Measurements from ENCODE around the gene TAF5.
A peak's percentile ranks its signal among the peaks of the same experiment; 100 is the strongest.
"Not testable (repeated sequence)": the region's sequence is repeated elsewhere in the genome, so short reads cannot be mapped to it uniquely, and the experiment has no call there.

Gene TAF5

DNA sequence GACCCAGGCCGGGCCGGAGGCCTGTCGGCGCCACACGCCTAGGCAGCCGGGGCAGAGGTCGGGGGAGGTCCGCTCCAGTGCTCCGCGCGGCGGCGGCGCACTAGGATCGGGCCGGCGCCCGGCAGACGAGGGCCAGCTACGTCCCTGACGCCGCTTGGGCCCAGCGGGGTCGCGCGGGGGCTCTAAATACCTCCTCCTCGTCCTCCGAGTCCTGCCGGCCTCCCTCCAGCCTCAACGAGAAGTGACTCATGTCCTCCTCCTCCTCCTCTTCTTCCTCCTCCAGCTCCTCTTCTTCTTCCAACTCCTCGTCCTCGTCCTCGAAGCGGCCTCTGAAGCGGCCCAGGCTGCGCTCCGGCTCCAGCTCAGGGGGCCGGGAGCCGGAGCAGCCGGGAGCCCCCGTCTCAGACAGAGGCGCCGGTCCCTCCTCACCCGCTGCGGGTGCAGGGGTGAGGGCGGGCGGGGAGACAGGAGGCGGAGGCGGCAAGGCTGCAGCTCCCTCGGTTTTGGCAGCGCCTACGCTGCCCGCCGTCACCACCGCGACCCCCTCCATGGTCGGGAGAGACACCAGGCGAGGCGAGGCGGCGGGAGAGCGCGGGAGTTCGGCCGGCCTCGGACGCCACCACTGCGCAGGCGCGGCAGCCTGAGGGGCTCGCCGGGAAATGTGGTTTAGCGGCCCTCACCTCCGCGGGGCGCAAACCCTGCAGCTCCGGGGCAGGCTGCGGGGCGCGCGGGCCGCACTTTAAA is 17.1 kb upstream of the TAF5 start, which contains the start of gene PCGF6:
Gene PCGF6, minus strand, starts transcription at position 624 of the 744 bp plus-strand sequence. Its CDS starts 74 bp downstream, at position 550.
- no peak for DNase-seq (ENCODE audit: low read depth)
- peak within 1 kb of the TSS; percentile 70 for H3K4me3 ChIP-seq (ENCODE audit: low read length)
- TF ChIP-seq, protein P1, sequence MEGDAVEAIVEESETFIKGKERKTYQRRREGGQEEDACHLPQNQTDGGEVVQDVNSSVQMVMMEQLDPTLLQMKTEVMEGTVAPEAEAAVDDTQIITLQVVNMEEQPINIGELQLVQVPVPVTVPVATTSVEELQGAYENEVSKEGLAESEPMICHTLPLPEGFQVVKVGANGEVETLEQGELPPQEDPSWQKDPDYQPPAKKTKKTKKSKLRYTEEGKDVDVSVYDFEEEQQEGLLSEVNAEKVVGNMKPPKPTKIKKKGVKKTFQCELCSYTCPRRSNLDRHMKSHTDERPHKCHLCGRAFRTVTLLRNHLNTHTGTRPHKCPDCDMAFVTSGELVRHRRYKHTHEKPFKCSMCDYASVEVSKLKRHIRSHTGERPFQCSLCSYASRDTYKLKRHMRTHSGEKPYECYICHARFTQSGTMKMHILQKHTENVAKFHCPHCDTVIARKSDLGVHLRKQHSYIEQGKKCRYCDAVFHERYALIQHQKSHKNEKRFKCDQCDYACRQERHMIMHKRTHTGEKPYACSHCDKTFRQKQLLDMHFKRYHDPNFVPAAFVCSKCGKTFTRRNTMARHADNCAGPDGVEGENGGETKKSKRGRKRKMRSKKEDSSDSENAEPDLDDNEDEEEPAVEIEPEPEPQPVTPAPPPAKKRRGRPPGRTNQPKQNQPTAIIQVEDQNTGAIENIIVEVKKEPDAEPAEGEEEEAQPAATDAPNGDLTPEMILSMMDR (conservative IDR thresholded peaks at IDR 0.05; ENCODE audit: low read depth, low read length) = no peak

DNA sequence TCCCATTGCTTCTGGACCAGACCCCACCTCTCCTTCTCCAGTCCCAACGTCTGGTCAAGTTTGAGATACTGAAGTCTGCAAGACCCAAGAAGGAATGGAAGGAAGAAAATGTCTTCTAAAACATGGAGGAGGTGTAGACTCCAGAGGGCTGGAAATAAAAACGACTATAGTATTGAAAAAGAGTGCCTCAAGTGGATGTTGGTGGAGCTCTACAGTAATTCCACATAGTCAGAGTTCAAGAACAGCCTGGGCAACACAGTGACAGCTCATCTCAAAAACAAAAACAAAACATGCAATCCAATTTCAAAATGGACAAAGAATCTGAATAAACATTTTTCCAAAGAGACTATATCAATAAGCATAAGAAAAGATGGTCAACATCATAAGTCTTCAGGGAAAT is 14.5 kb upstream of the TAF5 start:
- TF ChIP-seq, protein P1 (conservative IDR thresholded peaks at IDR 0.05; ENCODE audit: low read depth, low read length) = no peak
- DNase-seq (ENCODE audit: low read depth) = no peak
- no peak overlapping the region for H3K4me3 ChIP-seq (ENCODE audit: low read length)

- DNase-seq (ENCODE audit: low read depth) = not testable (repeated sequence)
Observed at GRCh38 chr10:103354567-103354966, 13.2 kb upstream of the TAF5 start.

GRCh38 chr10:103355906-103356599 is 11.7 kb upstream of the TAF5 start:
- no peak overlapping the region for H3K4me3 ChIP-seq (ENCODE audit: low read length)
- no peak for DNase-seq (ENCODE audit: low read depth)
- TF ChIP-seq, protein P1 (conservative IDR thresholded peaks at IDR 0.05; ENCODE audit: low read depth, low read length) = no peak

More at GRCh38 chr10:103354567-103354966, 13.2 kb upstream of the TAF5 start:
- H3K4me3 ChIP-seq (ENCODE audit: low read length) = not testable (repeated sequence)

- not testable (repeated sequence) for DNase-seq (ENCODE audit: low read depth); H3K4me3 ChIP-seq (ENCODE audit: low read length)
Observed at GRCh38 chr10:103359493-103359892, 8.3 kb upstream of the TAF5 start.

- not testable (repeated sequence) for H3K4me3 ChIP-seq (ENCODE audit: low read length); DNase-seq (ENCODE audit: low read depth)
Observed at GRCh38 chr10:103360791-103361190, 7.0 kb upstream of the TAF5 start.

DNA sequence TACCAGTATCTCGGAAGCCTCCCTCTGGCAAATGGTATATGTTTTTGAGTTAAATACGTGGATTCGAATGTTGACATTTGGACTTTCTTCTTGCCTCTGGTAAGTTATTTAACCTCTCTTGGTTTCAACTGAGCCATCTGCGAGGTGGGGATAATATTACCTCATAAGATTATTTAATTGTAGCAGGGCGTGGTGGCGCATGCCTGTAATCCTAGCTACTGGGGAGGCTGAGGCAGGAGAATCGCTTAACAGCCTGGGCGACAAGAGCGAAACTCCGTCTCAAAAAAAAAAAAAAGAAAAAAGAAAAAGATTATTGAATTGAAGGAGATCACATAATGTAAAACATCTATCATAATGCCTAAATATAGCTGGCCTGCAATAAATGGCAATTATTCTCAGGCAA is 396 bp upstream of the TAF5 start:
- peak overlapping the region; percentile 69 for H3K4me3 ChIP-seq (ENCODE audit: low read length)
- TF ChIP-seq, protein P1 (conservative IDR thresholded peaks at IDR 0.05; ENCODE audit: low read depth, low read length) = no peak
- DNase-seq (ENCODE audit: low read depth) = no peak

DNA sequence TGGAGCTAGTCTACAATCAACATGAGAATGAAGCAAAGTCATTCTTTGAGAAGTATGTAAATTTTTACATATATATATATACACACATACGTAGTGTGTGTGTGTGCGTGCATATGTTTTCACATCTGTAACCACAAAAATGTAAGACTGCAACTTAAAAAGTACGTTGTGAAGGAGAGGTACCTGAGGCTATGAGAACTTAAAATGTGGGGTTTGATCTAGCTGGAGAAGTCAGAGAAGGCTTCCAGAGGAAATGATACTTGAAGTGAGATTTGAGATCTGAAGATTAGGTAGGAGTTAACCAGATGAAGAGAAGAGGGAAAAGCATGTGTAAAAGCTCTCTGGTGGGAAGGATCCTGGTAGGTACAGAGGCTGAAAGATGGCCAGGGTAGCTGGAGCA is 5.8 kb downstream of the TAF5 start:
- no peak for DNase-seq (ENCODE audit: low read depth)
- H3K4me3 ChIP-seq (ENCODE audit: low read length) = no peak overlapping the region
- TF ChIP-seq, protein P1 (conservative IDR thresholded peaks at IDR 0.05; ENCODE audit: low read depth, low read length) = no peak
